GM13977 (cell line): ENCODE measurements around the gene DNTT.

Experiments
- DNase-seq: peaks from one replicate; pipeline ENCODE4 v3.0.0; 2012; ENCODE audit warnings: low spot score
- CTCF ChIP-seq: IDR thresholded peaks from 2 replicates; pipeline ENCODE4 v1.5.1; 2012; ENCODE audit warnings: mild to moderate bottlenecking, control low read depth; ENCODE audit not compliant: insufficient read depth; ENCODE audit errors: extremely low read depth, missing control alignments
- in situ Hi-C: fragments of 300-500 bp; cut with MboI; formaldehyde crosslinking; loops from one replicate; pipeline ENCODE4 v1.12.0; 2022; ENCODE audit warnings: low sequenced_read_pairs, low pct_unique_long_range_greater_than_20kb, mixed read lengths, inconsistent platforms; ENCODE audit not compliant: unreplicated experiment

The DNTT gene

GRCh38 chr10:96374985-96375830 lies 71.0 kb downstream of the DNTT start:
- peak; percentile 96 for TF ChIP-seq CTCF
- in situ Hi-C loops = loop anchor here (25.0 kb wide), 1 partner anchor 662 kb away; no protein-coding TSS in a partner anchor

GRCh38 chr10:96376483-96376882 lies 72.2 kb downstream of the DNTT start:
- in situ Hi-C loops = loop anchor here (25.0 kb wide), 1 partner anchor 661 kb away; no protein-coding TSS in a partner anchor
- TF ChIP-seq CTCF = no peak
- DNase-seq = peak; percentile 79

More at GRCh38 chr10:96374985-96375830, 71.0 kb downstream of the DNTT start:
- DNase-seq = peak; percentile 93

GRCh38 chr10:96377816-96378294 lies 73.6 kb downstream of the DNTT start:
- in situ Hi-C loops = loop anchor here (25.0 kb wide), 1 partner anchor 659 kb away; no protein-coding TSS in a partner anchor
- TF ChIP-seq CTCF = no peak
- no peak for DNase-seq

- in situ Hi-C loops = loop anchor here (25.0 kb wide), 1 partner anchor 659 kb away; no protein-coding TSS in a partner anchor
- DNase-seq = no peak
- no peak for TF ChIP-seq CTCF
Measured at GRCh38 chr10:96378741-96379140, 74.5 kb downstream of the DNTT start.

- no peak for TF ChIP-seq CTCF
- no peak for DNase-seq
- in situ Hi-C loops = loop anchor here (25.0 kb wide), 1 partner anchor 658 kb away; no protein-coding TSS in a partner anchor
Measured at GRCh38 chr10:96379758-96380157, 75.5 kb downstream of the DNTT start.

- in situ Hi-C loops = loop anchor here (25.0 kb wide), 1 partner anchor 656 kb away; no protein-coding TSS in a partner anchor
- DNase-seq = no peak
- TF ChIP-seq CTCF = no peak
Measured at GRCh38 chr10:96380821-96381220, 76.6 kb downstream of the DNTT start.
